Measurements from ENCODE around the gene SLC20A1. TPM values are rescaled to one million over a fixed set of nuclear protein-coding genes. Genes with fewer than 3 reads are reported as not detected.

Gene SLC20A1
- total RNA-seq, 6 experiments from 2014 or later: 147 to 225 (median 195) TPM

DNA sequence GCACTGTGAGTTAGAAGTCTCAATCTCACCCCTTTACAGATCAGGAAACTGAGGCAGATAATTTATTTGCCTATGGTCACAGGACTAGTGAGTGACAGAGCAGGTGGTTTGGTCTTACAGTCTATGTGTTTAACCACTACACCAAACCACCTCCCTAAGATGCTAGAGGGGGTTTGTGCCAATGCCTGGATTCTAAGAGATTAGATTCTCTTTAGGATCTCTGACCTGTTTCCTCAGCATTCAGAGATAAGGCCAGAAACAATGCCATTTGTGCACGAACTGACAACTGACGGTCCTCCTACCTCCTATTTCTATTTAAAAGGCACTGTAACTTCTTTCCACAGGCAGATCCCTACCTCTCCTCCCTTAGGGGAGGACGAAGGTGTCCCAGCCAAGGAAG, 2.3 kb upstream of the SLC20A1 start:
- Mint-ChIP-seq H3K27me3 (ENCODE audit: insufficient read depth) (no peaks in the 10 kb centered on the region; the same call in 1 of the 2 replicates), H3K4me3 (peak overlapping the region; percentile 91), H3K4me1 (ENCODE audit: low read depth) (peaks cover 76% of the 10 kb centered on the region), H3K27ac (peak overlapping the region; percentile 77), H3K36me3 (ENCODE audit: low read depth) (peaks cover 19% of the 10 kb centered on the region), H3K9me3 (no peaks in the 10 kb centered on the region)
- TF ChIP-seq, protein P1, sequence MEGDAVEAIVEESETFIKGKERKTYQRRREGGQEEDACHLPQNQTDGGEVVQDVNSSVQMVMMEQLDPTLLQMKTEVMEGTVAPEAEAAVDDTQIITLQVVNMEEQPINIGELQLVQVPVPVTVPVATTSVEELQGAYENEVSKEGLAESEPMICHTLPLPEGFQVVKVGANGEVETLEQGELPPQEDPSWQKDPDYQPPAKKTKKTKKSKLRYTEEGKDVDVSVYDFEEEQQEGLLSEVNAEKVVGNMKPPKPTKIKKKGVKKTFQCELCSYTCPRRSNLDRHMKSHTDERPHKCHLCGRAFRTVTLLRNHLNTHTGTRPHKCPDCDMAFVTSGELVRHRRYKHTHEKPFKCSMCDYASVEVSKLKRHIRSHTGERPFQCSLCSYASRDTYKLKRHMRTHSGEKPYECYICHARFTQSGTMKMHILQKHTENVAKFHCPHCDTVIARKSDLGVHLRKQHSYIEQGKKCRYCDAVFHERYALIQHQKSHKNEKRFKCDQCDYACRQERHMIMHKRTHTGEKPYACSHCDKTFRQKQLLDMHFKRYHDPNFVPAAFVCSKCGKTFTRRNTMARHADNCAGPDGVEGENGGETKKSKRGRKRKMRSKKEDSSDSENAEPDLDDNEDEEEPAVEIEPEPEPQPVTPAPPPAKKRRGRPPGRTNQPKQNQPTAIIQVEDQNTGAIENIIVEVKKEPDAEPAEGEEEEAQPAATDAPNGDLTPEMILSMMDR (IDR thresholded peaks at IDR 0.05): no peak
- DNase-seq: no peak

DNA sequence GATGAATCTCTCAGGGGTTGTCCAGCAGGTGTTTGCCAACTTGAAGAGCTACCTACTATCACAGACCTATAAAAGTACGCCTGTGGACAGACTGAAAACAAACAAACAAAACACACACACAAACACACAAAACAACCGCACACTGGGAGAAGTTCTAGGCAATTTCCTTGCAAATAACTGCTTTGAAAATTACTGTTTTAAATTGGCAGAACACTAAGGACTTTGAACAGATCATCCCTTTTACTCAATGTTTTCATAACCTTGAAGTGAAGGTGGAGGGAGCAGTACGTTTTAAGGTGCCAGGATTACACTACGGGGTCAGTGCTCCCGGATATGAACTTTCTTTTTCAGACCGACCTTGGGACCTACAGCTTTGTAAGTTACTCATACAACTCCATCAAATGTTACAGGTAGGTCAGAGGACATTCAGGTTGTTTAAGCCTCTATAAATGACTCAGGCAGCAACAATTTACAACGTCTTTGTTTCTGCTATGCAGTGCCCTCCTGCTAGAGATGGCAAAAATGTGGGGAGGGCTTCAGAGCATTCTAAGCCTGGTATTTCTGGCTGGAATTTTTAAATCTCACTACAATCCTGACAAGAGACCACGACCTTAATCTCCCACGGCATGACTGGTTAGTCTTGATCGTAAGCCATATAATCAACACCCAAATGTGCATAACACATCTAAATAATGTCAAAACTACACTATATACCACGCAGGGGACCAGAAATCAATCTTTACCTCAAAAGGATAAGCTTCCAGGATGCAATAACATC, 1.4 kb upstream of the SLC20A1 start:
- TF ChIP-seq, protein P1 (IDR thresholded peaks at IDR 0.05): no peak
- no peak for DNase-seq
- H3K9me3 Mint-ChIP-seq: no peaks in the 10 kb centered on the region
- peak overlapping the region; percentile 91 for H3K4me3 Mint-ChIP-seq
- H3K4me1 Mint-ChIP-seq (ENCODE audit: low read depth): peaks cover 80% of the 10 kb centered on the region
- no peaks in the 10 kb centered on the region; the same call in 1 of the 2 replicates for H3K27me3 Mint-ChIP-seq (ENCODE audit: insufficient read depth)
- H3K36me3 Mint-ChIP-seq (ENCODE audit: low read depth): peaks cover 28% of the 10 kb centered on the region
- peak overlapping the region; percentile 77 for H3K27ac Mint-ChIP-seq

DNA sequence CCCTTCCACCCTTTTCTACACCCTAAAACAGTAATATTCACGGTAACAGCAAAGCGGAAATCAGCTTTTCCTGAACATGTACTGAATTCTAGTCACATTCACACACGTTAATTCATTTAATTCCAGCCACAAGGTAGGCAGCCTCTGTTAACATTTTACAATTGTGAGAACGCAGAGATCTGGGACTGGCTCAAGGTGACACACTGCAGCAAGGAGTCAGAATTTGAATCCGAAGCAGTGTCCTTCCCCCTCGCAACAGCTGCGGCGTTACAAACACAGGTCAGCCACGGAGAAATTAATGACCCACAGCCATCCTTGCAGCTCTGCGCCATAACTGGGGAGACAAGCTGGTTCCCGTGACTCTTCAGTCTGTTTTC, 818 bp upstream of the SLC20A1 start:
- H3K9me3 Mint-ChIP-seq: no peaks in the 10 kb centered on the region
- H3K4me1 Mint-ChIP-seq (ENCODE audit: low read depth): peaks cover 82% of the 10 kb centered on the region
- TF ChIP-seq, protein P1 (IDR thresholded peaks at IDR 0.05): no peak
- no peak for DNase-seq
- H3K27me3 Mint-ChIP-seq (ENCODE audit: insufficient read depth): no peaks in the 10 kb centered on the region; the same call in 1 of the 2 replicates
- H3K4me3 Mint-ChIP-seq: peak overlapping the region; percentile 91
- H3K27ac Mint-ChIP-seq: peak overlapping the region; percentile 77
- peaks cover 32% of the 10 kb centered on the region for H3K36me3 Mint-ChIP-seq (ENCODE audit: low read depth)

- Mint-ChIP-seq H3K4me3 (peak overlapping the region; percentile 97), H3K9me3 (no peaks in the 10 kb centered on the region), H3K4me1 (ENCODE audit: low read depth) (peaks cover 79% of the 10 kb centered on the region), H3K27me3 (ENCODE audit: insufficient read depth) (no peaks in the 10 kb centered on the region; the same call in 1 of the 2 replicates), H3K27ac (peak overlapping the region; percentile 78), H3K36me3 (ENCODE audit: low read depth) (peaks cover 40% of the 10 kb centered on the region)
- TF ChIP-seq, protein P1 (IDR thresholded peaks at IDR 0.05): no peak
- no peak for DNase-seq
Measured at GRCh38 chr2:112646102-112646719, 472 bp downstream of the SLC20A1 start.

DNA sequence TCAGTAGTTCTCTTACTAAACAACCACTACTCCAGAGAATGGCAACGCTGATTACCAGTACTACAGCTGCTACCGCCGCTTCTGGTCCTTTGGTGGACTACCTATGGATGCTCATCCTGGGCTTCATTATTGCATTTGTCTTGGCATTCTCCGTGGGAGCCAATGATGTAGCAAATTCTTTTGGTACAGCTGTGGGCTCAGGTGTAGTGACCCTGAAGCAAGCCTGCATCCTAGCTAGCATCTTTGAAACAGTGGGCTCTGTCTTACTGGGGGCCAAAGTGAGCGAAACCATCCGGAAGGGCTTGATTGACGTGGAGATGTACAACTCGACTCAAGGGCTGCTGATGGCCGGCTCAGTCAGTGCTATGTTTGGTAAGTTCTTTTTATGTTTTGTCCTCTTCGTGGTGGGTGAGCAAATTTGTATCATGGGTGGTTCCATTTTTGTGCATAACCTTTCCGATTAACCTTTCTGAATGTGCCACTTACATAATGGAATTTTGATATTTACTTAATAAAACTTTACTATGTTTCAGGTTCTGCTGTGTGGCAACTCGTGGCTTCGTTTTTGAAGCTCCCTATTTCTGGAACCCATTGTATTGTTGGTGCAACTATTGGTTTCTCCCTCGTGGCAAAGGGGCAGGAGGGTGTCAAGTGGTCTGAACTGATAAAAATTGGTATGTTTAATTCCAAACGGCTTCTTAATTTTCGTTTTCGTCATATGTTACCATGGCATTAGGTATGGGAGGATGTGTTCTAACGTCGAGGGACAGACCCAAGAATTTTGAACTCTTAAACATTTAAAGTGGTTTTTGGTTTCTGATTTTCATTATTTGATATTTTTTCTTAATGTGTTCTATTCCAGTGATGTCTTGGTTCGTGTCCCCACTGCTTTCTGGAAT, 1.3 kb downstream of the SLC20A1 start:
- Mint-ChIP-seq H3K27me3 (ENCODE audit: insufficient read depth) (no peaks in the 10 kb centered on the region; the same call in 1 of the 2 replicates), H3K4me3 (peak overlapping the region; percentile 97), H3K9me3 (no peaks in the 10 kb centered on the region), H3K27ac (peak overlapping the region; percentile 78), H3K36me3 (ENCODE audit: low read depth) (peaks cover 47% of the 10 kb centered on the region), H3K4me1 (ENCODE audit: low read depth) (peaks cover 79% of the 10 kb centered on the region)
- peak; percentile 21 for DNase-seq
- TF ChIP-seq, protein P1 (IDR thresholded peaks at IDR 0.05): no peak

Data from HFFc6 (cell line).